SK-N-SH (cell line): ENCODE results near the gene PRR16.

ENCODE experiments used
- EP300 ChIP-seq, 2 experiments: IDR thresholded peaks; 2 replicates each; pipeline versions ENCODE4 v1.4.0 to v1.6.1; 2012; ENCODE audit warnings: borderline replicate concordance in 1 of 2, low read depth in 1 of 2, low read length in 1 of 2
- EZH2phosphoT487 ChIP-seq: fragments of 200-600 bp; sonication (generic); IDR thresholded peaks from 2 replicates; pipeline ENCODE4 v1.6.1; 2017; ENCODE audit warnings: low read depth, mixed run types, mild to moderate bottlenecking, antibody characterized with exemption, moderate library complexity, borderline replicate concordance
- FOXM1 ChIP-seq: IDR thresholded peaks from 2 replicates; pipeline ENCODE4 v1.4.0; 2012; ENCODE audit warnings: low read depth, mild to moderate bottlenecking
- GABPA ChIP-seq: IDR thresholded peaks from 2 replicates; pipeline ENCODE4 v1.4.0; 2012; ENCODE audit warnings: low read depth, mild to moderate bottlenecking
- JUND ChIP-seq: IDR thresholded peaks from 2 replicates; pipeline ENCODE4 v1.4.0; 2012
- MXI1 ChIP-seq: IDR thresholded peaks from 2 replicates; pipeline ENCODE4 v1.6.1; 2012; ENCODE audit warnings: mild to moderate bottlenecking, low read depth, low read length, improper control_type of control experiment
- NRF1 ChIP-seq: IDR thresholded peaks from 2 replicates; pipeline ENCODE4 v1.6.1; 2012; ENCODE audit warnings: low read depth, mild to moderate bottlenecking, low read length
- RXRA ChIP-seq: IDR thresholded peaks from 2 replicates; pipeline ENCODE4 v1.4.0; 2012; ENCODE audit warnings: low read depth, mild to moderate bottlenecking, borderline replicate concordance
- TF ChIP-seq, protein P1 (sequence below): fragments of 200-600 bp; sonication (generic); IDR thresholded peaks from 2 replicates; pipeline ENCODE4 v1.6.1; 2017; ENCODE audit warnings: antibody characterized with exemption, mild to moderate bottlenecking, moderate library complexity
- TF ChIP-seq, protein P2 (sequence below): IDR thresholded peaks from 2 replicates; pipeline ENCODE4; 2012
- TF ChIP-seq, protein P3 (sequence below): IDR thresholded peaks from 2 replicates; pipeline ENCODE4 v1.4.0; 2012; ENCODE audit warnings: low read depth, borderline replicate concordance

DNA sequence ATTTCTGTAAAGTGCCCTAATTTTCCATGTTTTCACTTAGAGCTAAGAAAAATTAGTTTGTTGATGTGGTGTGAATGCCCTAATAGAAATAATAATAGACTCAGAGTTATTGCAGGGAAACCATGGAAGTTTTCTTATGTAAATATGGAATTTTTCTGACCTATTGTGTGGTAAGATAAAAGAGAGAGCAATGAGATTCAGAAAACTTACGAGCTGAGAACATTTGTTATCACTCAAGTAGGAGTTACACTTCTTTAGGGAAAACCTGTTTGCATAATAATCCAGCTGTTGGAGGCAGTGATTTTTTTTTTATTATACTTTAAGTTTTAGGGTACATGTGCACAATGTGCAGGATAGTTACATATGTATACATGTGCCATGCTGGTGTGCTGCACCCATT, 39.2 kb downstream of the PRR16 start:
- TF ChIP-seq EP300 (IDR thresholded peaks at IDR 0.05; ENCODE audit: borderline replicate concordance in 1 of 2, low read depth in 1 of 2, low read length in 1 of 2) = no peak
- TF ChIP-seq JUND = no peak
- TF ChIP-seq GABPA = no peak
- TF ChIP-seq, protein P1, sequence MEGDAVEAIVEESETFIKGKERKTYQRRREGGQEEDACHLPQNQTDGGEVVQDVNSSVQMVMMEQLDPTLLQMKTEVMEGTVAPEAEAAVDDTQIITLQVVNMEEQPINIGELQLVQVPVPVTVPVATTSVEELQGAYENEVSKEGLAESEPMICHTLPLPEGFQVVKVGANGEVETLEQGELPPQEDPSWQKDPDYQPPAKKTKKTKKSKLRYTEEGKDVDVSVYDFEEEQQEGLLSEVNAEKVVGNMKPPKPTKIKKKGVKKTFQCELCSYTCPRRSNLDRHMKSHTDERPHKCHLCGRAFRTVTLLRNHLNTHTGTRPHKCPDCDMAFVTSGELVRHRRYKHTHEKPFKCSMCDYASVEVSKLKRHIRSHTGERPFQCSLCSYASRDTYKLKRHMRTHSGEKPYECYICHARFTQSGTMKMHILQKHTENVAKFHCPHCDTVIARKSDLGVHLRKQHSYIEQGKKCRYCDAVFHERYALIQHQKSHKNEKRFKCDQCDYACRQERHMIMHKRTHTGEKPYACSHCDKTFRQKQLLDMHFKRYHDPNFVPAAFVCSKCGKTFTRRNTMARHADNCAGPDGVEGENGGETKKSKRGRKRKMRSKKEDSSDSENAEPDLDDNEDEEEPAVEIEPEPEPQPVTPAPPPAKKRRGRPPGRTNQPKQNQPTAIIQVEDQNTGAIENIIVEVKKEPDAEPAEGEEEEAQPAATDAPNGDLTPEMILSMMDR = no peak
- TF ChIP-seq, protein P2, sequence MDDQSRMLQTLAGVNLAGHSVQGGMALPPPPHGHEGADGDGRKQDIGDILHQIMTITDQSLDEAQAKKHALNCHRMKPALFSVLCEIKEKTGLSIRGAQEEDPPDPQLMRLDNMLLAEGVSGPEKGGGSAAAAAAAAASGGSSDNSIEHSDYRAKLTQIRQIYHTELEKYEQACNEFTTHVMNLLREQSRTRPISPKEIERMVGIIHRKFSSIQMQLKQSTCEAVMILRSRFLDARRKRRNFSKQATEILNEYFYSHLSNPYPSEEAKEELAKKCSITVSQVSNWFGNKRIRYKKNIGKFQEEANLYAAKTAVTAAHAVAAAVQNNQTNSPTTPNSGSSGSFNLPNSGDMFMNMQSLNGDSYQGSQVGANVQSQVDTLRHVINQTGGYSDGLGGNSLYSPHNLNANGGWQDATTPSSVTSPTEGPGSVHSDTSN = no peak
- no peak for TF ChIP-seq EZH2phosphoT487
- TF ChIP-seq MXI1 = no peak
- TF ChIP-seq, protein P3, sequence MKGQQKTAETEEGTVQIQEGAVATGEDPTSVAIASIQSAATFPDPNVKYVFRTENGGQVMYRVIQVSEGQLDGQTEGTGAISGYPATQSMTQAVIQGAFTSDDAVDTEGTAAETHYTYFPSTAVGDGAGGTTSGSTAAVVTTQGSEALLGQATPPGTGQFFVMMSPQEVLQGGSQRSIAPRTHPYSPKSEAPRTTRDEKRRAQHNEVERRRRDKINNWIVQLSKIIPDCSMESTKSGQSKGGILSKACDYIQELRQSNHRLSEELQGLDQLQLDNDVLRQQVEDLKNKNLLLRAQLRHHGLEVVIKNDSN = no peak
- TF ChIP-seq NRF1 = no peak
- no peak for TF ChIP-seq FOXM1
- no peak for TF ChIP-seq RXRA
